Measurements from ENCODE around the gene ESPNL.
"Not testable (repeated sequence)": the region's sequence is repeated elsewhere in the genome, so short reads cannot be mapped to it uniquely, and the experiment has no call there.

ESPNL gene, protein sequence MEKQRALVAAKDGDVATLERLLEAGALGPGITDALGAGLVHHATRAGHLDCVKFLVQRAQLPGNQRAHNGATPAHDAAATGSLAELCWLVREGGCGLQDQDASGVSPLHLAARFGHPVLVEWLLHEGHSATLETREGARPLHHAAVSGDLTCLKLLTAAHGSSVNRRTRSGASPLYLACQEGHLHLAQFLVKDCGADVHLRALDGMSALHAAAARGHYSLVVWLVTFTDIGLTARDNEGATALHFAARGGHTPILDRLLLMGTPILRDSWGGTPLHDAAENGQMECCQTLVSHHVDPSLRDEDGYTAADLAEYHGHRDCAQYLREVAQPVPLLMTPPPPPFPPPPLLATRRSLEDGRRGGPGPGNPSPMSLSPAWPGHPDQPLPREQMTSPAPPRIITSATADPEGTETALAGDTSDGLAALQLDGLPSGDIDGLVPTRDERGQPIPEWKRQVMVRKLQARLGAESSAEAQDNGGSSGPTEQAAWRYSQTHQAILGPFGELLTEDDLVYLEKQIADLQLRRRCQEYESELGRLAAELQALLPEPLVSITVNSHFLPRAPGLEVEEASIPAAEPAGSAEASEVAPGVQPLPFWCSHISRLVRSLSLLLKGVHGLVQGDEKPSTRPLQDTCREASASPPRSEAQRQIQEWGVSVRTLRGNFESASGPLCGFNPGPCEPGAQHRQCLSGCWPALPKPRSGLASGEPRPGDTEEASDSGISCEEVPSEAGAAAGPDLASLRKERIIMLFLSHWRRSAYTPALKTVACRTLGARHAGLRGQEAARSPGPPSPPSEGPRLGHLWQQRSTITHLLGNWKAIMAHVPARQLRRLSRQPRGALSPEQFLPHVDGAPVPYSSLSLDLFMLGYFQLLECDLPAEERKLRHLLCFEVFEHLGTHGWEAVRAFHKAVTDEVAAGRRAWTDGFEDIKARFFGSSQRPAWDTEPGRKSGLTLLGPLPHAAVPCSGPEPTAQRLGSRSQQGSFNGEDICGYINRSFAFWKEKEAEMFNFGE
- 0 to 0.07 reads per million in 2 donors for total RNA-seq

DNA sequence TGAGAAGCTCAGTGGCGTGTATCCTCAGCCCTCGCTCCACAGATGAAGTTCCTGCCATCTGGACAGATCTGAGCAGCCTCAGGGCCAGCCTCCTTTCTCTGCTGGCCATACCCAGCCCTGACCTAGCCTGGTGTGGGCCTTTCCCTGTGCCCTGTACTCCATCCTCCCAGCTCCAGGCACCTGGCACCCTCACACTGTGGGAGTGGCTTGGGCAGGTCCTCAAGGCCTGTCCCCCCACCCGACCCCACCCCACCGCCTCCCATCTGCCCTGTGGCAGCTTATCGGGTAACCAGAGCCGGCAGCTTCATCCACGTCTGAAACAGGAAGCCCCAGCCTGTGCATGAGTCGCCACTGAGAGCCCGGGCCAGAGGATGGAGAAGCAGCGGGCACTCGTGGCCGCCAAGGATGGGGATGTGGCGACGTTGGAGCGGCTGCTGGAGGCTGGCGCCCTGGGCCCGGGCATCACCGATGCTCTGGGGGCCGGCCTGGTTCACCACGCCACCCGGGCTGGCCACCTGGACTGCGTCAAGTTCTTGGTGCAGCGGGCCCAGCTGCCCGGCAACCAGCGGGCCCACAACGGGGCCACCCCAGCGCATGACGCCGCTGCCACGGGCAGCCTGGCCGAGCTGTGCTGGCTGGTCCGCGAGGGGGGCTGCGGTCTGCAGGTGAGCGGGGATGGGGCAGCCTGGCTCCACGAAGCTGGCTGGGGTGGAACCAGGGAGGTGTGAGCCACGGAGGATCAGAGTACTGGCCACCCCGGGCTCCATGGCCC lies at the start of gene ESPNL:
Gene ESPNL (plus strand): TSS at position 292 of the 772 bp plus-strand sequence. CDS start 80 bp downstream, at position 372.
- DNase-seq: no peak

DNA sequence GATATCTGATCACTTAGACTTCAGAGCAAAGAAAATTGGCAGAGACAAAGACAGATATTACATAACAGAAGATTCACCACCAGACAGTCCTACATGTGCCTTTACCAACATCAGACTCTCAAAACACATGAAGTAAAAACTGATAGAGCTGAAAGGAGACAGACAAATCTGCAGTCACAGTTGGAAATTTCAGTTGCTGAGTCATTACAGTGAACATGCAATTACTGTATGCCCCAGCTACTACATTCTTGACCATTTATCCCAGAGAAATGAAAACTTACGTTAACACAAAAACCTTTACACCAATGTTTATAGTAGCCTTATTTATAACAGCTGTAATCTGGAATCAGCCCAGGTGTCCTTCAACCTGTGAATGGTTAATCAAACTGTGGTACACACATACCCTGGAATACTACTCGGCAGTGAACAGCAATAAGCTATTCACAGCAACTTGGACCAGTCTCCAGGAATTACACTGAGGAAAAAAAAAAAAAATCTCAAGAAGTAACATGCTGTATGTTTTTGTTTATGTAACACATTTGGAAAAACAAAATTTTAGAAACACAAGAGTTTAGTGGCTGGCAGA lies 46.9 kb upstream of the ESPNL start:
- DNase-seq: no peak

DNA sequence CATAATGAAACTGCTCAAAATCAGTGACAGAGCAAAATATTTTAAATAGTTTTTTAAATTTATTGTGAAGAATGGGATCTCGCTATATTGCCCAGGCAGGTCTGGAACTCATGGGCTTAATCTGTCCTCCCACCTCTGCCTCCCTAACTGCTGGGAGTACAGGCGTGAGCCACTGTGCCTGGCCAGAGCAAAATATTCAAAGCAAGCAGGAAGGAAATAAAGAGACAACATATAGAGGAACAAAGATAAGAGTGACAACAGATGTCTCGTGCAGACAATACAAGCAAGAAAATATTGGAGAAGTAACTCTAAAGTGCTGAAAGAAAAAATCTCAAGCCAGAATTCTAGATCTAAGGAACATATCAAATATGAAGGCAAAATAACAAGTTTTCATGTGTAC lies 44.3 kb upstream of the ESPNL start:
- no peak for DNase-seq

DNA sequence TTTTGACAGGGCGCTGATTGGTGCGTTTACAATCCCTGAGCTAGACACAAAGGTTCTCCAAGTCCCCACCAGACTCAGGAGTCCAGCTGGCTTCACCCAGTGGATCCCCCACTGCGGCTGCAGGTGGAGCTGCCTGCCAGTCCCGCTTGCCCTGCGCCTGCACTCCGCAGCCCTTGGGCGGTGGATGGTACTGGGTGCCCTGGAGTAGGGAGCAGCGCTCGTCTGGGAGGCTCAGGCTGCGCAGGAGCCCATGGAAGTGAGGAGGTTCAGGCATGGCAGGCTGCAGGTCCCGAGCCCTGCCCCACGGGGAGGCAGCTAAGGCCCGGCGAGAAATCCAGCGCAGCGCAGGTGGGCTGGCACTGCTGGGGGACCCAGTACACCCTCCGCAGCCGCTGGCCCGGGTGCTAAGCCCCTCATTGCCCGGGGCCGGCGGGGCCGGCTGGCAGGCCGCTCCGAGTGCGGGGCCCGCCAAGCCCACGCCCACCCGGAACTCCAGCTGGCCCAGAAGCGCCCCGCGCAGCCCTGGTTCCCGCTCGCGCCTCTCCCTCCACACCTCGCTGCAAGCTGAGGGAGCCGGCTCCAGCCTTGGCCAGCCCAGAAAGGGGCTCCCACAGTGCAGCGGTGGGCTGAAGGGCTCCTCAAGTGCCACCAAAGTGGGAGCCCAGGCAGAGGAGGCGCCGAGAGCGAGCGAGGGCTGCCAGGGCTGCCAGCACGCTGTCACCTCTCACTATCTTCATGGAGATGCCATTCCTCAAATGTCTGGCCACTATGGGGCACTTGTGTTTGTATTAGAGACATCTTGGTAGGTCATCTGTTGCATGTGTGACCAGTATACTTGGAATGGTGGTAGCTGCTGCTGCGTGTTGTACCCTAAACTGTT lies 42.2 kb upstream of the ESPNL start:
- DNase-seq: not testable (repeated sequence)

DNA sequence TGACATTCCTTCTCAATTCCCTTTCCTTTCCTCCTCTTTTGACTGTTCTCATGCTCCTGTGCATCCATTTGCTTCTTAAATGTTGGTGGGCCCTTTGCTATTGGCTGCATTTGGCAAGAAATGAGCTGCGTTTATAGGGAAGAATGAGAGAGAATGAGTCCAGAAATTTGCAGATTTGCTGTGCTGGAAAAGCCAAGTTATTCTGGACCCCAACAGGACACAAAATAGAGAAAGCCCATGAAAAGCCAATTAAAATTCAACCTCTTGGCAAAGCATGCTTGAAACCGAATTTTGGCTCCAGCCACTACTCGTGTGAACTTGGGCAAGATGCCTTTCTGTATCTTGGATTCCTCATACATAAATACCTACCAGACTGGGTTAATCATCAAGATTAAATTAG lies 40.6 kb upstream of the ESPNL start:
- DNase-seq: no peak

DNA sequence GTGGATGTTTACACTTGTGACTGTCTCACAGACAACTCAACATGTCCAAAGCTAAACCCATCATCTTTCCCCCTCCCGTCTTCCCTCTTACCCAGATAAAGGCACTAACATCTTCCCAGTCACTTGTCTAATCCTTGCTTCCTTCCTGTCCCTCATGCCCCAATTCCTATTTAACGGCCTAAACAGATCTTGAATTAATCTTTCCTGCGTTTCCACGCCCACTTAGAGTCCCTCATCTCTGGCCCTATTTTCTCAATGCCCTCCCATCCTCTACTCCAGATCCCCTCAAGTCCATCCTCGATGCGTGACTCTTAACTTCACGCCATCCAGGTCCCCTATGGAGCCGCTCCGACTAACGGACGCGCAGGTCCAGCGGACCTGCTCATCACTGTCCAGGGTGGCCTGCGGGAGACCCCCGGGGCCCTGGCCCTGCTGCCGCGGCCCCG lies 40.0 kb upstream of the ESPNL start:
- DNase-seq: no peak

DNA sequence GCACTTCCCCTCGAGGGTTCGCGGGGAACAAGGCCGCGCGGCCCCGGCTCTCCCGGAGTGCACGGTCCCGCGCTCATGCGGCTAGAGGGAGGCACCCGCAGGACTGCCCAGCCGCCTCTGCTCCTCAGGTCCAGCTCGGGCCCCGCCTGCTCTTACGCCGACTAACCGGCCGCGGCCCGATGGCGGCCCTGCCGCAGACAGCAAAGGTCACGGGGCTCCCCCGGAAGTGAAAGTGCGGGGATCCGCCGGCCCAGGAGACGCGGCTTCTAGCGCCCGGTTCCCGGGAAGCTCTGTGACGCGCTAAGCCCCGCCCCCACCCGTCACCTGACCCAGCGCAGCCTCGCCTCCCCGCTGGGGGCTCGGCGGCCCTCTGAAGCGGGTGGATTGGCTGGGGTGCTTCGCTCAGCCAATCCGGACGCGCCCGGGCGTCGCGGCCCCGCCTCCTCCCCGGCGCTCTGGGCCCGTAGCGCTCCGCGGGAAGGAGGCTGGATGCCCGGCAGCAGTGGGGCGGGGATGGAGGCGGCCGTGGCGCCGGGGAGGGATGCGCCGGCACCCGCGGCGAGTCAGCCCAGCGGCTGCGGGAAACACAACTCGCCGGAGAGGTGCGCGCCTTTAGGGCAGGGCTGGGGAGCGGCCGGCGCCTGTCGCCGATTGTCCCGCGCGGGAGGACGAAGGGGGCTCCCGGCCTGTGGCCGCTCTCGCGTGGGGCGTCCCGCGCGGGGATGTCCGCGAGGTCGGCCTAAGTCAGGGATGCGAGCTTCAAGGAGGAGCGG lies 39.4 kb upstream of the ESPNL start, which contains the start of gene SCLY:
Gene SCLY (plus strand): TSS at position 460 of the 773 bp plus-strand sequence. CDS start 54 bp downstream, at position 514.
- peak; percentile 94 to 99 (median 96) for DNase-seq

DNA sequence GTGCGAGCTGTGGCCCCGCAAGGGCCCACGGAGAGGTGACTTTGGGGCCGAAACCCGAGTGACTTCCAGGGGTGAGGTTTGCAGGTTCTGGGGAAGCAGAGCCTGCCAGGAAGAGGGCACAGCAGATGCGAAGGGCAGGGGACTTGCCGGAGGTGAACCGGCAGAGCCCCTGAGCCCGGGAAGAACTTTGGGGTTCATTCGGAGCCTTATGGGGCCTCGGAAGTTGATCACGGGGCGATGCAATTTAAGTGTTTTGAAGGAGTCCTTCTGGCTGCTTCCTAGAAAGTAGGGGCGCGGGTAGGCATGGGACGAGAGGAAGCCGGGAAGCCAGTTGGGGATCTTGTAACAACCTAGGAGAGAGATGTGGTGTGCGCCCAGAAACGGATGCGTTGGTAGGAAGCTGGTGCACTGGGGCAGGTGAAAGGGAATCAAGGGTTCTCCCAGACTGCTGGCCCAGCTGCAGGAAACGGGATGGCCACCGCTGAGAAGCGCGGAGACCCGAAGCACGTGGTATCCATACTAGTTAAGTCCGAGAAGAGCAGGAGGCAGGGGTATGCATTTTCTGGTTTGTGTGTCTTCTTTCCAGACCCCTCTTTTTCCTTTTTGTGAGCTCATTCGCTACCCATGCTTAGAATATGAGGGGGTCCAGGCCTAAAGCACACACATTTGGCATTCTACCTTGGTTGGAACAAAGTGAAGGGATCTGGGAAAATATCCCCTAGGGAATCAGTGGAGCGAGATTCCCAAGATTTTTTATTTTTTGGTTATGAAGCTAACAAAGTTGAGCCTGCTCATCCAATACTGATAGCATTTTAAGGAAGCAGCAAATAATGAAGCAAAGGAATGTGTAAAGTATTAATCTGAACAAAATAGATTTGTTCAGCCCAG lies 38.6 kb upstream of the ESPNL start:
- DNase-seq: peak in 1 of 5 experiments; percentile 52

DNA sequence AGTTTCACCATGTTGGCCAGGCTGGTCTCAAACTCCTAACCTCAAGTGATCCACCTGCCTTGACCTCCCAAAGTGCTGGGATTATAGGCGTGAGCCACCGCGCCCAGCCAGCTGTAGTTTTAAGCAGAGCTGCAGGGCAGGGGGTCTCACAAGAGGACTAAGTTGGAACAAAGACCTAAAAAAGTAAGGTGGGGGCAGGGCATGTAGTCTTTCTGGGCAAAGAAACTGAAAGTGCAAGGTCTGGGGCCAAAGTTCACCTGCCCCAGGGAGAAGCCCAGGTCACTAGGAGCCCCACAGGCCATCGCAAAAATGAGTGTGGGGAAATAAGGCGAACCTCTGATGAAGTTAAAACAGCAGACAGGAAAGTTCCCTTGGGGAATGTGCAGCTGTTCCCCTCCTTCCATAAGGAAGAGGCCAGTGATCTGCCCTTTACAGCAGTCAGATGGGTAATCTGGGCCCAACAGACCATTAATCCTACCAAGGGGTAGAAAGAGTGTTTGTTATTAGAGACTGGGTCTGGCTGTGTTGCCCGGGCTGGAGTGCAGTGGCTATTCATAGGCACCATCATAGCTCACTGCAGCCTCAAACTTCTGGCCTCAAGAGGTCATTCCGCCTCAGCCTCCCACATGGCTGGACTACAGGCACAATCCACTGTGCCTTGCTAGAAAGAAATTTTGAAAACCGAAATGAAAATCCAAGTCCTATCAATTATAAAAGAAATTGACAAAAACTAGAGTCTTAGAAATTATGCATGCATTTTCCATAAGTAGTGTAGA lies 36.5 kb upstream of the ESPNL start:
- DNase-seq: no peak

DNA sequence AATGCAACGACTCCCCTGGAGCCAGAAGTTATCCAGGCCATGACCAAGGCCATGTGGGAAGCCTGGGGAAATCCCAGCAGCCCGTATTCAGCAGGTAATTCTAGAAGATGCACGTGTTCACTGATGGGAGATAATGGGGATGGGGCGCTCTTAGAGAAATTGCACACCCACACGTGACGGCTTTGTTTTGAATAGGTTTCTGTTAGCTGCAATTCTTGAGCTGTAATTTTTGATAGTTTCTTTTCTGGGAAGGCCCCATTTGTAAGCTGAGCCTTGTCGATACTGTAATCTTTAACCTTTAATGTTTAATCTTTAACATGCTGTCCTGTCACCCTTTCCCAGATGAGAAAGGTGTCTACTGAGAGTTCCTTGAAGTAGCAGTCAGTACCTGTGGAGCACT lies 35.8 kb upstream of the ESPNL start:
- DNase-seq: no peak

DNA sequence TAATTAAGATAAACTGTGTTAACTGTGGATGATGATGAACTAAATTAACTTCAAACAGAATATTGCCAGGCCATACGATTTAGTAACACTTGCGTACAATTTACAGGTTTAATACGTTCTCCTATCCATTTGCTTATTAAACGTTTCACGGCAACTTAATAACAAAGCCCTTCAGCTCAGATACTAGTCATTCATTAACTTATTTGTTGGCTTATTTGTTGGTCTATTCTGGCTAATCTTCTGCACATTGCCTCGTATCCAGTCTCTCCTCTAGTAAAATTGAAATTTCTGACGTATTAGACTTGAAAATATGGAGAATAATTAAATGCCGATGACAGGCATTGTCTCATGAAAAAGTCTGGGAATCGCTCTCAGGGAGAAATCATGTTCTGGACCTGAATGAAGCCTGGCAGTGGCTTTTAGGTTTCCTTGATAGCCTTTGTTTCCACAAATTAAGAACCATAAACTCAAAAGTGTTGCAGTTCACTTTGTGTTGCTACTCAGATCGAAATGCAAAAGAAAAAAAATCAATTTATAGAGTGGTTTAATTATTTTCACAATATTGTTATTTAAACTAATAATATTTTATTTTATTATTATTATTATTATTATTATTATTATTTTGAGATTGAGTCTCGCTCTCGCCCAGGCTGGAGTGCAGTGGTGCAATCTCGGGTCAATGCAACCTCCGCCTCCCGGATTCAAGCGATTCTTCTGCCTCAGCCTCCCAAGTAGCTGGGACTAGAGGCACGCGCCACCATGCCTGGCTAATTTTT lies 34.9 kb upstream of the ESPNL start:
- no peak for DNase-seq

DNA sequence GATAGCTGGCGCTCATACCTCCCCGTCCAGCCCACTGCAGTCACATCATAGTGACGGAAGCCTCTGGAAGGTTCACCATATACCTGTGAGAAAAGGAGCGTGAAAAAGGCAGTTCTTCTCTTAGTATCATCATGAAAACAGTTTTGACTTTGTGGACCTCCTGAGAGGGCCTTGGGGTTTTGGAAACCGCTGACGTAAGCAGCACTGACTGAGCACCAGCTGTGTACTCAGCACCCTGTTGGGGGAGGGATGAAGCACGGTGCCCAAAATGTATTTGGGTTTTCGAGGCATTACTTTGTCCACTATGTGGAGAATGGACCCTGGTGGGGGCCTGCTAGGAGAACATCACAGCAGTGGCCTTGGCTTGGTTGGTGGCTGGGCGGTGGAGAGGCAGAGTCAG lies 33.9 kb upstream of the ESPNL start:
- no peak for DNase-seq

DNA sequence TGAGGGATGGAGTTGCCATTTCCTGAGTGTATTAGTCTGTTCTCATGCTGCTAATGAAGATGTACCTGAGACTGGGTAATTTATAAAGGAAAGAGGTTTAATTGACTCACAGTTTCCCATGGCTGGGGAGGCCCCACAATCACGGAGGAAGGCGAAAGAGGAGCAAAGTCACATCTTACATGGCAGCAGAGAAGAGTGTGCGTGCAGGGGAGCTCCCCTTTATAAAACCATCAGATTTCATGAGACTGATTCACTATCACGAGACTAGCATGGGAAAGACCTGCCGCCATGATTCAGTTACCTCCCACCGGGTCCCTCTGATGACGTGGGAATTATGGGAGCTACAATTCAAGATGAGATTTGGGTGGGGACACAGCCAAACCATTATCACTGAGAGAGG lies 33.4 kb upstream of the ESPNL start:
- not testable (repeated sequence) for DNase-seq

DNA sequence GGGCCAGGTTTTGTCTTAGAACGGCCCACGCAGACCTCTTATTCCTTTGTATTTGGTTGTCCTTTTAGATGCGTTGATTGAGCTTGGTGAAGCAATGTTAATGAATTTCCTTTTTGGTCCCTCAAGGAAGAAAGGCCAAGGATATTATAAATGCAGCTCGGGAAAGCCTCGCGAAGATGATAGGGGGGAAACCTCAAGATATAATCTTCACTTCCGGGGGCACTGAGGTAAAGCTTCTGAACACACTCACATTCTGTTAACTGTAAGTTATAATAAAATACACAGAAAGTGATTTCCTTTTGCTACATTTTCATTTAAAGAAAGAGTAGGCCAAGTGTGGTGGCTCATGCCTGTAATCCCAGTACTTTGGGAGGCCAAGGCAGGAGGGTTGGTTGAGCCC lies 32.2 kb upstream of the ESPNL start:
- peak in 1 of 5 experiments; percentile 34 for DNase-seq

DNA sequence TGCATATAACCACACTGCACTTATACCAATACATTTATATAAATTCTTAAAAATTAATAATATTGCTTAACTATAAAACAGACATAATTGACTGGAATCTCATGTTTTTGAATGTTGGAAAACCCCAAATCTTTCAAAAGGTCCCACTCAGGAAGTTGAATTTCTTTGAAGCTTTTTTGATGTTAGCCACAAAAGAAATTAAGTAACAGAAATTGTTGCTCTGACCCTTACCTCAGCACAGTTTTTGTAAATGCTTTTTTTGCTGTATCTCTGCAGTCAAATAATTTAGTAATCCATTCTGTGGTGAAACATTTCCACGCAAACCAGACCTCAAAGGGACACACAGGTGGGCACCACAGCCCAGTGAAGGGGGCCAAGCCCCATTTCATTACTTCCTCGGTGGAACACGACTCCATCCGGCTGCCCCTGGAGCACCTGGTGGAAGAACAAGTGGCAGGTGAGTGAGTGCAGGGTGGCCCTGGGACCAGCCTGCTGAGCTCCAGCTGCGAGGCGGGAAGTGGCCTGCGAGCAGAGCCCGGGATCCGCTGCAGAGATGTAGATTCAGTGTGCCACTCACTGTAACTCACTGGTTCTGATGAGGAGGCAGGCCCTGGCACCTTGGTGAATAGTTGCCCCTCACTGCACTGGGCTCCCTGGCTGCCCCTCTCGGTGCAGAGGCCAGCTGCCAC lies 31.0 kb upstream of the ESPNL start:
- DNase-seq: peak in 2 of 5 experiments; percentile 24 to 27

DNA sequence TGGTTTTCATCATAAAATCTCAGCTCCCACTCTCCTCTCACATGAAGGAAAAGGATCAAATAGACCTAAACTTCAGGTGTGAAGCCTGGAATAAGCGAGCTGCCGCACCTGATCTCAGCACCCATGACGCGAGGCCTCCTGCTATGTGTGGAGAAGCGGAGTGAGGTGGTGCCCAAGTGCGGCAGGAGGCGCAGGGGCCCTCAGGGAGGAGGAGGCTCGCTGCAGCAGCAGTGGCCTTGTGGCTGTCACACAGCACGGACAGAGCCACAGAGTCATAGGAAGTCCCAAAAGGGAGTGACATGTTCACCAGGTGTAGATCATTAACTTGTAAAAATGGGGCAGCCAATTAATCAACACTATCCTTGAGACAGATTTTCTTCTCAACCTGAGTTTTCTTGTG lies 30.3 kb upstream of the ESPNL start:
- no peak for DNase-seq

DNA sequence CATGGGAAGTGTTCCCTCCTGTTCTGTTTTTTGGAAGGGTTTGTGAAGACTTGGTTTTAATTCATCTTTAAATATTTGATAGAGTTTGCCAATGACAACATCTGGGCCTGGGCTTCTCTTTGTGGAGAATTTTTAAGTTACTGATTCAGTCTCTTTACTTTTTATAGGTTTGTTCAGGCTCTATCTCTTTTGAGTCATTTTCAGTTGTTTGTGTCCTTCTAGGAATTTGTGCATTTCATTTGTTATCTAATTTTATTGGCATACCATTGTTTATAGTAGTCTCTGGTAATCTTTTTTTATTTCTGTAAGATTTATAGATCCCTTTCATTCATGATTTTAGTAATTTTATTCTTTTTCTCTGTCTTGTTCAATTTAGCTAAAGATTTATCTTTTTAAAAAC lies 24.7 kb upstream of the ESPNL start:
- no peak for DNase-seq
